HUES64 (cell line): Measurements from ENCODE around the gene LTBR.

ENCODE experiments used
- H3K27ac ChIP-seq: 2 replicates; pipeline ENCODE4 v1.7.0; 2013; ENCODE audit warnings: low read depth, low read length, inconsistent platforms
- H3K27me3 ChIP-seq: 2 replicates; pipeline ENCODE4 v1.6.1; 2013; ENCODE audit warnings: mild to moderate bottlenecking, low read length; ENCODE audit not compliant: insufficient read depth
- H3K36me3 ChIP-seq: 2 replicates; pipeline ENCODE4 v1.6.1; 2013; ENCODE audit warnings: mild to moderate bottlenecking, low read length; ENCODE audit not compliant: insufficient read depth
- H3K4me1 ChIP-seq: 2 replicates; pipeline ENCODE4 v1.6.1; 2013; ENCODE audit warnings: mild to moderate bottlenecking, low read length, moderate library complexity; ENCODE audit not compliant: insufficient read depth
- H3K4me3 ChIP-seq: 2 replicates; pipeline ENCODE4 v1.5.1; 2013; ENCODE audit warnings: mild to moderate bottlenecking, low read length, moderate library complexity
- H3K9ac ChIP-seq: 2 replicates; pipeline ENCODE4 v1.6.1; 2013; ENCODE audit warnings: mild to moderate bottlenecking, low read depth, low read length
- H3K9me3 ChIP-seq: 2 replicates; pipeline ENCODE4 v1.6.1; 2013; ENCODE audit warnings: low read depth, low read length; ENCODE audit not compliant: insufficient read depth
- WGBS: fragments of 150-250, 120-280 bp; methylation state at CpG from one replicate; pipeline ENCODE4 v1.1.7; 2013; ENCODE audit warnings: missing lambda C conversion rate; 5-methylcytosine and 5-hydroxymethylcytosine counted together

Gene LTBR

GRCh38 chr12:6370994-6371754, 12.8 kb upstream of the LTBR start:
- 4% methylated on average over 9 of the region's 15 CpGs for WGBS
- no peaks in the 10 kb centered on the region for H3K36me3 ChIP-seq
- peak overlapping the region; percentile 86 for H3K27ac ChIP-seq
- H3K9ac ChIP-seq: peak overlapping the region; percentile 2; the same call in 1 of the 2 replicates
- peak overlapping the region; percentile 37 for H3K4me3 ChIP-seq
- H3K4me1 ChIP-seq: peaks cover 46% of the 10 kb centered on the region
- peaks cover 9% of the 10 kb centered on the region; the same call in 1 of the 2 replicates for H3K27me3 ChIP-seq
- H3K9me3 ChIP-seq: no peaks in the 10 kb centered on the region

- no peaks in the 10 kb centered on the region for H3K36me3 ChIP-seq
- H3K4me3 ChIP-seq: peak overlapping the region; percentile 56
- peak overlapping the region; percentile 55; the same call in 1 of the 2 replicates for H3K27ac ChIP-seq
- H3K4me1 ChIP-seq: peaks cover 60% of the 10 kb centered on the region
- H3K9me3 ChIP-seq: no peaks in the 10 kb centered on the region
- 28% methylated on average over 8 of the region's 8 CpGs for WGBS
- H3K9ac ChIP-seq: no peak overlapping the region
- H3K27me3 ChIP-seq: peaks cover 9% of the 10 kb centered on the region; the same call in 1 of the 2 replicates
Observed at GRCh38 chr12:6372403-6373003, 11.5 kb upstream of the LTBR start.

GRCh38 chr12:6373022-6373787, 10.8 kb upstream of the LTBR start:
- peak overlapping the region; percentile 55; the same call in 1 of the 2 replicates for H3K27ac ChIP-seq
- 32% methylated on average over 14 of the region's 14 CpGs for WGBS
- H3K27me3 ChIP-seq: peaks cover 9% of the 10 kb centered on the region; the same call in 1 of the 2 replicates
- no peak overlapping the region for H3K9ac ChIP-seq
- peak overlapping the region; percentile 56 for H3K4me3 ChIP-seq
- peaks cover 60% of the 10 kb centered on the region for H3K4me1 ChIP-seq
- no peaks in the 10 kb centered on the region for H3K36me3 ChIP-seq
- no peaks in the 10 kb centered on the region for H3K9me3 ChIP-seq

GRCh38 chr12:6374028-6374785, 9.8 kb upstream of the LTBR start:
- 62% methylated on average over 24 of the region's 24 CpGs for WGBS
- Histone ChIP-seq H3K9ac (peak overlapping the region; percentile 61), H3K36me3 (no peaks in the 10 kb centered on the region), H3K4me3 (peak overlapping the region; percentile 56), H3K9me3 (no peaks in the 10 kb centered on the region), H3K27me3 (peaks cover 9% of the 10 kb centered on the region; the same call in 1 of the 2 replicates), H3K4me1 (peaks cover 57% of the 10 kb centered on the region), H3K27ac (peak overlapping the region; percentile 80; the same call in 1 of the 2 replicates)

- peak overlapping the region; percentile 56 for H3K4me3 ChIP-seq
- peak overlapping the region; percentile 80 for H3K27ac ChIP-seq
- H3K27me3 ChIP-seq: peaks cover 9% of the 10 kb centered on the region; the same call in 1 of the 2 replicates
- peak overlapping the region; percentile 61 for H3K9ac ChIP-seq
- WGBS: 50% methylated on average over 7 of the region's 7 CpGs
- no peaks in the 10 kb centered on the region for H3K9me3 ChIP-seq
- no peaks in the 10 kb centered on the region for H3K36me3 ChIP-seq
- peaks cover 56% of the 10 kb centered on the region for H3K4me1 ChIP-seq
Observed at GRCh38 chr12:6374786-6375160, 9.2 kb upstream of the LTBR start.

GRCh38 chr12:6375269-6376078, 8.5 kb upstream of the LTBR start, which contains the start of gene SCNN1A:
SCNN1A (minus strand) TSS chr12:6375563; CDS start chr12:6374783, 780 bp downstream.
- Histone ChIP-seq H3K27ac (peak within 1 kb of the TSS; percentile 80), H3K4me1 (peaks cover 49% of the 10 kb centered on the region), H3K9ac (peak within 1 kb of the TSS; percentile 61), H3K27me3 (peaks cover 9% of the 10 kb centered on the region; the same call in 1 of the 2 replicates), H3K36me3 (no peaks in the 10 kb centered on the region), H3K9me3 (no peaks in the 10 kb centered on the region), H3K4me3 (peak within 1 kb of the TSS; percentile 56)
- 4% methylated on average over 15 of the region's 15 CpGs for WGBS

- peak overlapping the region; percentile 80 for H3K27ac ChIP-seq
- H3K9me3 ChIP-seq: no peaks in the 10 kb centered on the region
- H3K4me1 ChIP-seq: peaks cover 44% of the 10 kb centered on the region
- peaks cover 12% of the 10 kb centered on the region for H3K27me3 ChIP-seq
- H3K4me3 ChIP-seq: peak overlapping the region; percentile 56
- H3K36me3 ChIP-seq: no peaks in the 10 kb centered on the region
- H3K9ac ChIP-seq: peak overlapping the region; percentile 59
- 17% methylated on average over 18 of the region's 19 CpGs for WGBS
Observed at GRCh38 chr12:6376079-6376869, 7.7 kb upstream of the LTBR start.

- Histone ChIP-seq H3K9ac (peak overlapping the region; percentile 59), H3K4me1 (peaks cover 46% of the 10 kb centered on the region), H3K27ac (peak overlapping the region; percentile 80), H3K27me3 (peaks cover 12% of the 10 kb centered on the region), H3K36me3 (no peaks in the 10 kb centered on the region), H3K4me3 (0 out of 2 replicates have a peak overlapping the region, but pooled peaks have one; percentile 3), H3K9me3 (no peaks in the 10 kb centered on the region)
- WGBS: 74% methylated on average over 9 of the region's 10 CpGs
Observed at GRCh38 chr12:6376870-6377666, 6.9 kb upstream of the LTBR start.

GRCh38 chr12:6377667-6377994, 6.3 kb upstream of the LTBR start:
- H3K9me3 ChIP-seq: no peaks in the 10 kb centered on the region
- peaks cover 44% of the 10 kb centered on the region for H3K4me1 ChIP-seq
- peak overlapping the region; percentile 80; the same call in 1 of the 2 replicates for H3K27ac ChIP-seq
- H3K36me3 ChIP-seq: no peaks in the 10 kb centered on the region
- WGBS: 78% methylated on average over 4 of the region's 4 CpGs
- no peak overlapping the region for H3K4me3 ChIP-seq
- peaks cover 14% of the 10 kb centered on the region for H3K27me3 ChIP-seq
- H3K9ac ChIP-seq: no peak overlapping the region
